Central memory CD8-positive, alpha-beta T cell (primary cell): ENCODE measurements around the gene SLC30A9.

ENCODE experiments used
- ATAC-seq: fragments of 150-1000 bp; cut with Tn5 transposase; replicated peaks from 2 replicates; pipeline ENCODE4 v1.10.0; 2022; ENCODE audit warnings: mild to moderate bottlenecking, moderate FRiP score, moderate number of reproducible peaks; ENCODE audit not compliant: poor library complexity, severe bottlenecking; ENCODE audit errors: extremely low read depth
- DNase-seq, 2 donors: peaks; one replicate each; pipeline ENCODE4 v3.0.0; 2021; ENCODE audit warnings: low spot score in 2 of 2
- H3K27ac Mint-ChIP-seq: one replicate; pipeline ENCODE4 v1.8.0; 2022; ENCODE audit warnings: low read depth, mild to moderate bottlenecking, moderate library complexity, mixed read lengths
- H3K27me3 Mint-ChIP-seq: one replicate; pipeline ENCODE4 v1.8.0; 2022; ENCODE audit warnings: mixed read lengths
- H3K36me3 Mint-ChIP-seq: one replicate; pipeline ENCODE4 v1.8.0; 2022; ENCODE audit warnings: mild to moderate bottlenecking, moderate library complexity, mixed read lengths; ENCODE audit not compliant: insufficient read depth
- H3K4me1 Mint-ChIP-seq: one replicate; pipeline ENCODE4 v1.8.0; 2022; ENCODE audit warnings: mixed read lengths
- H3K4me3 Mint-ChIP-seq: one replicate; pipeline ENCODE4 v1.8.0; 2022; ENCODE audit warnings: mild to moderate bottlenecking, moderate library complexity, mixed read lengths
- H3K9me3 Mint-ChIP-seq: one replicate; pipeline ENCODE4 v1.8.0; 2022; ENCODE audit warnings: mixed read lengths

The SLC30A9 gene

GRCh38 chr4:41990365-41991111 is at the start of gene SLC30A9:
Gene SLC30A9 (plus strand): TSS chr4:41990530. CDS start chr4:41990652, 122 bp downstream.
- DNase-seq: peak; percentile 79 to 88
- peak within 1 kb of the TSS; percentile 98 for H3K27ac Mint-ChIP-seq
- peak within 1 kb of the TSS; percentile 97 for H3K4me3 Mint-ChIP-seq
- peaks cover 13% of the 10 kb centered on the region for H3K4me1 Mint-ChIP-seq
- no peaks in the 10 kb centered on the region for H3K9me3 Mint-ChIP-seq
- peaks cover 12% of the 10 kb centered on the region for H3K36me3 Mint-ChIP-seq
- peak; percentile 97 for ATAC-seq
- H3K27me3 Mint-ChIP-seq: no peaks in the 10 kb centered on the region

- Mint-ChIP-seq H3K27me3 (no peaks in the 10 kb centered on the region), H3K4me1 (peaks cover 35% of the 10 kb centered on the region), H3K9me3 (no peaks in the 10 kb centered on the region), H3K36me3 (peaks cover 39% of the 10 kb centered on the region), H3K4me3 (no peak overlapping the region), H3K27ac (no peak overlapping the region)
- DNase-seq (no peak), ATAC-seq (no peak)
These were observed 49.5 kb upstream of the SLC30A9 start for GRCh38 chr4:41940834-41941233.

GRCh38 chr4:41943506-41943905 is 46.8 kb upstream of the SLC30A9 start:
- no peak overlapping the region for H3K4me3 Mint-ChIP-seq

GRCh38 chr4:41944089-41944488 is 46.2 kb upstream of the SLC30A9 start:
- no peak for DNase-seq
- Mint-ChIP-seq H3K9me3 (no peaks in the 10 kb centered on the region), H3K36me3 (peaks cover 50% of the 10 kb centered on the region), H3K4me3 (no peak overlapping the region), H3K27me3 (no peaks in the 10 kb centered on the region), H3K4me1 (peaks cover 11% of the 10 kb centered on the region), H3K27ac (no peak overlapping the region)
- no peak for ATAC-seq

More at GRCh38 chr4:41943506-41943905, 46.8 kb upstream of the SLC30A9 start:
- Mint-ChIP-seq H3K9me3 (no peaks in the 10 kb centered on the region), H3K27me3 (no peaks in the 10 kb centered on the region), H3K4me1 (peaks cover 14% of the 10 kb centered on the region), H3K36me3 (peaks cover 51% of the 10 kb centered on the region), H3K27ac (no peak overlapping the region)
- DNase-seq: no peak
- no peak for ATAC-seq

GRCh38 chr4:41949531-41949930 is 40.8 kb upstream of the SLC30A9 start:
- H3K27me3 Mint-ChIP-seq: no peaks in the 10 kb centered on the region
- H3K4me1 Mint-ChIP-seq: peaks cover 7% of the 10 kb centered on the region
- H3K36me3 Mint-ChIP-seq: peaks cover 50% of the 10 kb centered on the region
- no peaks in the 10 kb centered on the region for H3K9me3 Mint-ChIP-seq
- no peak overlapping the region for H3K4me3 Mint-ChIP-seq
- no peak overlapping the region for H3K27ac Mint-ChIP-seq
- no peak for DNase-seq
- ATAC-seq: no peak

- Mint-ChIP-seq H3K27ac (no peak overlapping the region), H3K36me3 (peaks cover 9% of the 10 kb centered on the region), H3K4me3 (no peak overlapping the region), H3K27me3 (no peaks in the 10 kb centered on the region), H3K9me3 (no peaks in the 10 kb centered on the region), H3K4me1 (peaks cover 4% of the 10 kb centered on the region)
- no peak for ATAC-seq
- no peak for DNase-seq
These were observed 32.7 kb upstream of the SLC30A9 start for GRCh38 chr4:41957634-41958033.

GRCh38 chr4:41963105-41963504 is 27.2 kb upstream of the SLC30A9 start:
- H3K4me1 Mint-ChIP-seq: peaks cover 4% of the 10 kb centered on the region
- no peaks in the 10 kb centered on the region for H3K27me3 Mint-ChIP-seq
- no peak overlapping the region for H3K4me3 Mint-ChIP-seq
- DNase-seq (no peak), ATAC-seq (no peak)
- no peaks in the 10 kb centered on the region for H3K36me3 Mint-ChIP-seq
- H3K9me3 Mint-ChIP-seq: peaks cover 3% of the 10 kb centered on the region
- H3K27ac Mint-ChIP-seq: no peak overlapping the region

GRCh38 chr4:41964401-41964800 is 25.9 kb upstream of the SLC30A9 start:
- no peak overlapping the region for H3K4me3 Mint-ChIP-seq
- peaks cover 6% of the 10 kb centered on the region for H3K9me3 Mint-ChIP-seq
- no peaks in the 10 kb centered on the region for H3K36me3 Mint-ChIP-seq
- DNase-seq: no peak
- ATAC-seq: no peak
- peaks cover 4% of the 10 kb centered on the region for H3K4me1 Mint-ChIP-seq
- H3K27me3 Mint-ChIP-seq: no peaks in the 10 kb centered on the region
- H3K27ac Mint-ChIP-seq: no peak overlapping the region

GRCh38 chr4:41967392-41967791 is 22.9 kb upstream of the SLC30A9 start:
- Mint-ChIP-seq H3K27me3 (no peaks in the 10 kb centered on the region), H3K4me1 (no peaks in the 10 kb centered on the region), H3K27ac (no peak overlapping the region), H3K36me3 (no peaks in the 10 kb centered on the region), H3K9me3 (peaks cover 6% of the 10 kb centered on the region), H3K4me3 (no peak overlapping the region)
- no peak for DNase-seq
- no peak for ATAC-seq

GRCh38 chr4:41969671-41970070 is 20.7 kb upstream of the SLC30A9 start:
- Mint-ChIP-seq H3K4me3 (no peak overlapping the region), H3K36me3 (no peaks in the 10 kb centered on the region), H3K4me1 (no peaks in the 10 kb centered on the region), H3K27ac (no peak overlapping the region), H3K27me3 (no peaks in the 10 kb centered on the region), H3K9me3 (peaks cover 6% of the 10 kb centered on the region)
- ATAC-seq (no peak), DNase-seq (no peak)

- H3K27ac Mint-ChIP-seq: no peak overlapping the region
- no peak for DNase-seq
- H3K36me3 Mint-ChIP-seq: no peaks in the 10 kb centered on the region
- no peaks in the 10 kb centered on the region for H3K9me3 Mint-ChIP-seq
- no peak for ATAC-seq
- no peaks in the 10 kb centered on the region for H3K4me1 Mint-ChIP-seq
- no peak overlapping the region for H3K4me3 Mint-ChIP-seq
- H3K27me3 Mint-ChIP-seq: no peaks in the 10 kb centered on the region
These were observed 15.0 kb upstream of the SLC30A9 start for GRCh38 chr4:41975341-41975740.

- ATAC-seq (no peak), DNase-seq (no peak)
- Mint-ChIP-seq H3K4me3 (no peak overlapping the region), H3K9me3 (no peaks in the 10 kb centered on the region), H3K27me3 (no peaks in the 10 kb centered on the region), H3K27ac (no peak overlapping the region), H3K36me3 (no peaks in the 10 kb centered on the region), H3K4me1 (no peaks in the 10 kb centered on the region)
These were observed 13.4 kb upstream of the SLC30A9 start for GRCh38 chr4:41976775-41977516.

GRCh38 chr4:41977709-41978108 is 12.6 kb upstream of the SLC30A9 start:
- no peaks in the 10 kb centered on the region for H3K27me3 Mint-ChIP-seq
- H3K27ac Mint-ChIP-seq: no peak overlapping the region
- no peak overlapping the region for H3K4me3 Mint-ChIP-seq
- DNase-seq (no peak), ATAC-seq (no peak)
- no peaks in the 10 kb centered on the region for H3K36me3 Mint-ChIP-seq
- no peaks in the 10 kb centered on the region for H3K9me3 Mint-ChIP-seq
- H3K4me1 Mint-ChIP-seq: no peaks in the 10 kb centered on the region
